ENCODE data around the gene FOCAD. TPM values are rescaled to one million over a fixed set of nuclear protein-coding genes. Genes with fewer than 3 reads are reported as not detected.

The FOCAD gene
- total RNA-seq, 2 experiments from 2014 or later = 13.8 to 18.5 TPM

- POLR2A ChIA-PET = no interaction called here
- DNase-seq (ENCODE audit: low spot score) = no peak
- H4K20me1 ChIP-seq (ENCODE audit: insufficient read depth, low read length) = no peaks in the 10 kb centered on the region
- no peak overlapping the region for H3K27ac ChIP-seq (ENCODE audit: low read depth, low read length, poor library complexity, severe bottlenecking)
- H3K9me3 ChIP-seq (ENCODE audit: low read length) = no peaks in the 10 kb centered on the region
- H3K4me2 ChIP-seq (ENCODE audit: low read length) = no peak overlapping the region
- H2AFZ ChIP-seq (ENCODE audit: low read length) = no peak overlapping the region
- H3K4me1 ChIP-seq (ENCODE audit: insufficient read depth, low read length, poor library complexity, severe bottlenecking) = no peaks in the 10 kb centered on the region
- H3K36me3 ChIP-seq (ENCODE audit: insufficient read depth, low read length) = no peaks in the 10 kb centered on the region
- no peak for TF ChIP-seq EZH2phosphoT487 (IDR thresholded peaks at IDR 0.05; ENCODE audit: borderline replicate concordance, low read depth, low read length)
- CTCF ChIA-PET (ENCODE audit: unreplicated experiment) = no interaction called here
- intact Hi-C loops (cut with micrococcal nuclease; ENCODE audit: unreplicated experiment) = no loop called here
- H3K79me2 ChIP-seq (ENCODE audit: insufficient read depth, low read depth, low read length) = no peaks in the 10 kb centered on the region
- no TSS peak for BruUV-seq (replicated peaks)
- H3K9me2 ChIP-seq (ENCODE audit: insufficient read depth, low read length) = no peaks in the 10 kb centered on the region
- no peak overlapping the region for H3K4me3 ChIP-seq (ENCODE audit: low read depth, low read length, poor library complexity, severe bottlenecking)
These were observed 147.0 kb downstream of the FOCAD start for GRCh38 chr9:20831028-20831427.

GRCh38 chr9:20832775-20833174 lies 148.7 kb downstream of the FOCAD start:
- Histone ChIP-seq H3K36me3 (ENCODE audit: insufficient read depth, low read length) (no peaks in the 10 kb centered on the region), H3K4me1 (ENCODE audit: insufficient read depth, low read length, poor library complexity, severe bottlenecking) (no peaks in the 10 kb centered on the region), H3K79me2 (ENCODE audit: insufficient read depth, low read depth, low read length) (no peaks in the 10 kb centered on the region), H3K27ac (ENCODE audit: low read depth, low read length, poor library complexity, severe bottlenecking) (no peak overlapping the region), H3K4me2 (ENCODE audit: low read length) (no peak overlapping the region), H3K9me3 (ENCODE audit: low read length) (no peaks in the 10 kb centered on the region), H3K9me2 (ENCODE audit: insufficient read depth, low read length) (no peaks in the 10 kb centered on the region), H2AFZ (ENCODE audit: low read length) (no peak overlapping the region), H3K4me3 (ENCODE audit: low read depth, low read length, poor library complexity, severe bottlenecking) (no peak overlapping the region), H4K20me1 (ENCODE audit: insufficient read depth, low read length) (no peaks in the 10 kb centered on the region)
- no TSS peak for BruUV-seq (replicated peaks)
- no peak for DNase-seq (ENCODE audit: low spot score)
- intact Hi-C loops (cut with micrococcal nuclease; ENCODE audit: unreplicated experiment) = no loop called here
- ChIA-PET POLR2A (no interaction called here), CTCF (ENCODE audit: unreplicated experiment) (no interaction called here)
- no peak for TF ChIP-seq CTCF (conservative IDR thresholded peaks at IDR 0.05; ENCODE audit: low read length)
- no peak for TF ChIP-seq EZH2phosphoT487 (IDR thresholded peaks at IDR 0.05; ENCODE audit: borderline replicate concordance, low read depth, low read length)

- Histone ChIP-seq H3K4me1 (ENCODE audit: insufficient read depth, low read length, poor library complexity, severe bottlenecking) (no peaks in the 10 kb centered on the region), H3K4me2 (ENCODE audit: low read length) (no peak overlapping the region), H3K9me2 (ENCODE audit: insufficient read depth, low read length) (no peaks in the 10 kb centered on the region), H3K4me3 (ENCODE audit: low read depth, low read length, poor library complexity, severe bottlenecking) (no peak overlapping the region), H3K36me3 (ENCODE audit: insufficient read depth, low read length) (no peaks in the 10 kb centered on the region), H4K20me1 (ENCODE audit: insufficient read depth, low read length) (no peaks in the 10 kb centered on the region), H3K9me3 (ENCODE audit: low read length) (no peaks in the 10 kb centered on the region), H2AFZ (ENCODE audit: low read length) (no peak overlapping the region), H3K79me2 (ENCODE audit: insufficient read depth, low read depth, low read length) (no peaks in the 10 kb centered on the region), H3K27ac (ENCODE audit: low read depth, low read length, poor library complexity, severe bottlenecking) (no peak overlapping the region)
- intact Hi-C loops (cut with micrococcal nuclease; ENCODE audit: unreplicated experiment) = no loop called here
- ChIA-PET CTCF (ENCODE audit: unreplicated experiment) (no interaction called here), POLR2A (no interaction called here)
- DNase-seq (ENCODE audit: low spot score) = no peak
- no peak for TF ChIP-seq CTCF (conservative IDR thresholded peaks at IDR 0.05; ENCODE audit: low read length)
- TF ChIP-seq EZH2phosphoT487 (IDR thresholded peaks at IDR 0.05; ENCODE audit: borderline replicate concordance, low read depth, low read length) = no peak
- BruUV-seq (replicated peaks) = no TSS peak
These were observed 151.6 kb downstream of the FOCAD start for GRCh38 chr9:20835377-20836286.
